Neural progenitor cell (in vitro differentiated cells): Measurements from ENCODE around the gene ZBTB20. TPM values are rescaled to one million over a fixed set of nuclear protein-coding genes. Genes with fewer than 3 reads are reported as not detected.

Experiments used
- DNase-seq: peaks from one replicate; pipeline ENCODE4 v3.0.0-alpha.2; 2016; ENCODE audit warnings: low spot score
- H2AFZ ChIP-seq: fragments of 200-600 bp; sonication (generic); replicated peaks from 2 replicates; pipeline ENCODE4 v1.6.1; 2016; ENCODE audit warnings: antibody characterized with exemption
- H3F3A ChIP-seq: fragments of 200-600 bp; sonication (generic); 2 replicates; pipeline ENCODE4 v1.6.1; 2016; ENCODE audit warnings: antibody characterized with exemption, low read depth
- H3K27ac ChIP-seq: fragments of 200-600 bp; sonication (generic); 2 replicates; pipeline ENCODE4 v1.5.1; 2016; ENCODE audit warnings: mild to moderate bottlenecking
- H3K27me3 ChIP-seq: fragments of 200-600 bp; sonication (generic); 2 replicates; pipeline ENCODE4 v1.6.1; 2016; ENCODE audit warnings: mild to moderate bottlenecking, moderate library complexity
- H3K36me3 ChIP-seq: fragments of 200-600 bp; sonication (generic); 2 replicates; pipeline ENCODE4 v1.5.1; 2016
- H3K4me1 ChIP-seq: fragments of 200-600 bp; sonication (generic); 2 replicates; pipeline ENCODE4 v1.6.1; 2016; ENCODE audit warnings: mixed run types
- H3K4me2 ChIP-seq: fragments of 200-600 bp; sonication (generic); 2 replicates; pipeline ENCODE4 v1.6.1; 2016
- H3K4me3 ChIP-seq: fragments of 200-600 bp; sonication (generic); 2 replicates; pipeline ENCODE4 v1.5.1; 2016
- H3K79me2 ChIP-seq: fragments of 200-600 bp; sonication (generic); 2 replicates; pipeline ENCODE4 v1.6.1; 2016; ENCODE audit warnings: low read depth
- H3K9ac ChIP-seq: fragments of 200-600 bp; sonication (generic); 2 replicates; pipeline ENCODE4 v1.6.1; 2016
- H3K9me3 ChIP-seq: fragments of 200-600 bp; sonication (generic); 2 replicates; pipeline ENCODE4 v1.5.1; 2016; ENCODE audit warnings: low read depth
- H4K20me1 ChIP-seq: fragments of 200-600 bp; sonication (generic); 2 replicates; pipeline ENCODE4 v1.6.1; 2016; ENCODE audit warnings: low read depth
- H3K27ac Mint-ChIP-seq: 3 replicates; pipeline ENCODE4 v1.8.0; 2021; ENCODE audit warnings: mixed read lengths
- H3K27me3 Mint-ChIP-seq: 2 replicates; pipeline ENCODE4 v1.8.0; 2022; ENCODE audit warnings: low read depth, mild to moderate bottlenecking, inconsistent platforms, moderate library complexity, mixed read lengths; ENCODE audit not compliant: insufficient read depth
- H3K36me3 Mint-ChIP-seq: 3 replicates; pipeline ENCODE4 v1.8.0; 2021; ENCODE audit warnings: mixed read lengths
- H3K4me1 Mint-ChIP-seq: 3 replicates; pipeline ENCODE4 v1.8.0; 2021; ENCODE audit warnings: mixed read lengths
- H3K4me3 Mint-ChIP-seq: 3 replicates; pipeline ENCODE4 v1.8.0; 2021; ENCODE audit warnings: mild to moderate bottlenecking, moderate library complexity, mixed read lengths
- H3K9me3 Mint-ChIP-seq: 3 replicates; pipeline ENCODE4 v1.8.0; 2020; ENCODE audit warnings: mixed read lengths
- CTCF ChIP-seq: fragments of 200-600 bp; sonication (generic); IDR thresholded peaks from 2 replicates; pipeline ENCODE4 v1.5.1; 2017; ENCODE audit warnings: antibody characterized with exemption, mild to moderate bottlenecking
- EZH2 ChIP-seq: fragments of 200-600 bp; sonication (generic); IDR thresholded peaks from 2 replicates; pipeline ENCODE4 v1.6.1; 2017; ENCODE audit warnings: antibody characterized with exemption, mild to moderate bottlenecking, moderate library complexity
- EZH2phosphoT487 ChIP-seq: fragments of 200-600 bp; sonication (generic); IDR thresholded peaks from 2 replicates; pipeline ENCODE4 v1.6.1; 2017; ENCODE audit warnings: antibody characterized with exemption
- microRNA counts: library from miRNA; unstranded; fragments of <30 nt; microRNA quantifications from one replicate; lab custom pipeline; 2016
- microRNA-seq: library from miRNA; unstranded; fragments of <30 nt; microRNA quantifications from one replicate; pipeline ENCODE4, GENCODE V29; 2016
- small RNA-seq: library from RNA; depleted of rRNA; stranded (forward); fragments of <200 nt; gene quantifications from one replicate; pipeline ENCODE3, GENCODE V24; 2015
- total RNA-seq: library from RNA; depleted of rRNA; stranded (reverse); fragments of >200 nt; gene quantifications from 2 replicates; pipeline ENCODE4 v1.2.3, GENCODE V29; 2015; ENCODE audit warnings: low replicate concordance

The ZBTB20 gene
- total RNA-seq, 1 donor from 2014 or later, result 1.9 TPM

GRCh38 chr3:114284644-114285043, 862.4 kb downstream of the ZBTB20 start:
- no peaks in the 10 kb centered on the region for H3K4me1 Mint-ChIP-seq

More at GRCh38 chr3:114284644-114285043, 862.4 kb downstream of the ZBTB20 start:
- H3K9me3 ChIP-seq, result no peaks in the 10 kb centered on the region
- Mint-ChIP-seq H3K27ac (no peak overlapping the region), H3K27me3 (no peaks in the 10 kb centered on the region), H3K36me3 (no peaks in the 10 kb centered on the region), H3K4me3 (no peak overlapping the region), H3K9me3 (no peaks in the 10 kb centered on the region)
- H3K79me2 ChIP-seq, result no peaks in the 10 kb centered on the region
- H3K27me3 ChIP-seq, result no peaks in the 10 kb centered on the region
- H3F3A ChIP-seq, result no peaks in the 10 kb centered on the region
- no peak overlapping the region for H3K27ac ChIP-seq
- H3K36me3 ChIP-seq, result no peaks in the 10 kb centered on the region
- no peak overlapping the region for H2AFZ ChIP-seq
- H3K9ac ChIP-seq, result no peak overlapping the region
- no peak overlapping the region for H3K4me3 ChIP-seq
- DNase-seq, result no peak
- no peak for TF ChIP-seq CTCF
- no peak for TF ChIP-seq EZH2phosphoT487
- no peak for TF ChIP-seq EZH2
- no peaks in the 10 kb centered on the region for H3K4me1 ChIP-seq
- no peaks in the 10 kb centered on the region for H4K20me1 ChIP-seq
- H3K4me2 ChIP-seq, result no peak overlapping the region

MicroRNA genes within 50 kb of the gene (microRNA counts, 767-probe panel; counts per million panel counts)
- 460 counts per million, percentile 90 among the panel's probes with 10 or more counts for microRNA hsa-miR-568 (lab: Ali Mortazavi, UCI)

Small RNA genes lying within 50 kb of the gene (microRNA-seq; reads per million reads assigned to microRNA genes)
- gene MIR4796, result not detected

Small RNA genes lying within 50 kb of the gene (small RNA-seq; reads per million reads assigned to genes)
- not detected for gene MIR4796
